Activated naive CD8-positive, alpha-beta T cell treated with anti-CD3 and anti-CD28 coated beads, Interleukin-2, amount 10 ng/mL, durations not matched to agents 7 days and 5 days (primary cell): ENCODE data around the gene PPM1H. TPM values are rescaled to one million over a fixed set of nuclear protein-coding genes. Genes with fewer than 3 reads are reported as not detected.

Experiments used
- ATAC-seq: fragments of 150-1000 bp; cut with Tn5 transposase; one replicate; pipeline ENCODE4 v1.10.0; 2021; ENCODE audit warnings: low read depth, moderate library complexity
- POLR2A ChIA-PET: fragments of 350-600 bp; sonication (Branson Sonifier 250); formaldehyde crosslinking; loops from one replicate; lab custom pipeline; 2021; ENCODE audit warnings: antibody characterized with exemption; lab: Charles Lee
- DNase-seq: peaks from one replicate; pipeline ENCODE4 v3.0.0; 2021
- H3K27ac Mint-ChIP-seq: one replicate; pipeline ENCODE4 v1.8.0; 2022; ENCODE audit warnings: mild to moderate bottlenecking, mixed read lengths
- H3K27me3 Mint-ChIP-seq: one replicate; pipeline ENCODE4 v1.8.0; 2022; ENCODE audit warnings: mild to moderate bottlenecking, moderate library complexity, mixed read lengths
- H3K36me3 Mint-ChIP-seq: one replicate; pipeline ENCODE4 v1.8.0; 2021; ENCODE audit warnings: mild to moderate bottlenecking, mixed read lengths
- H3K4me1 Mint-ChIP-seq: one replicate; pipeline ENCODE4 v1.8.0; 2021; ENCODE audit warnings: mixed read lengths
- H3K4me3 Mint-ChIP-seq: one replicate; pipeline ENCODE4 v1.8.0; 2022; ENCODE audit warnings: mild to moderate bottlenecking, moderate library complexity, mixed read lengths
- H3K9me3 Mint-ChIP-seq: one replicate; pipeline ENCODE4 v1.8.0; 2021; ENCODE audit warnings: mixed read lengths
- total RNA-seq, 2 experiments: library from RNA; stranded (reverse); gene quantifications; one replicate each; pipeline ENCODE4 v1.2.3, GENCODE V29; 2021

The PPM1H gene
- total RNA-seq, 2 experiments from 2014 or later = 0.06 TPM; not detected in 1

GRCh38 chr12:62627181-62627580, 307.8 kb downstream of the PPM1H start:
- POLR2A ChIA-PET = no interaction called here
- Mint-ChIP-seq H3K4me1 (peaks cover 2% of the 10 kb centered on the region), H3K9me3 (no peaks in the 10 kb centered on the region), H3K27me3 (peaks cover 46% of the 10 kb centered on the region), H3K4me3 (no peak overlapping the region), H3K36me3 (peaks cover 1% of the 10 kb centered on the region), H3K27ac (no peak overlapping the region)
- ATAC-seq (no peak), DNase-seq (no peak)

GRCh38 chr12:62625228-62625627, 309.7 kb downstream of the PPM1H start:
- H3K27me3 Mint-ChIP-seq = peaks cover 28% of the 10 kb centered on the region
- no peak for DNase-seq
- POLR2A ChIA-PET = no interaction called here
- ATAC-seq = no peak
- H3K36me3 Mint-ChIP-seq = no peaks in the 10 kb centered on the region
- H3K27ac Mint-ChIP-seq = no peak overlapping the region
- H3K4me1 Mint-ChIP-seq = no peaks in the 10 kb centered on the region
- no peak overlapping the region for H3K4me3 Mint-ChIP-seq
- no peaks in the 10 kb centered on the region for H3K9me3 Mint-ChIP-seq

- no peak overlapping the region for H3K4me3 Mint-ChIP-seq
- no peaks in the 10 kb centered on the region for H3K4me1 Mint-ChIP-seq
- no peaks in the 10 kb centered on the region for H3K36me3 Mint-ChIP-seq
- no peak for DNase-seq
- POLR2A ChIA-PET = no interaction called here
- peaks cover 3% of the 10 kb centered on the region for H3K27me3 Mint-ChIP-seq
- H3K9me3 Mint-ChIP-seq = no peaks in the 10 kb centered on the region
- ATAC-seq = no peak
- H3K27ac Mint-ChIP-seq = no peak overlapping the region
Observed at GRCh38 chr12:62622177-62622576, 312.8 kb downstream of the PPM1H start.

- no peak for DNase-seq
- Mint-ChIP-seq H3K9me3 (no peaks in the 10 kb centered on the region), H3K4me1 (no peaks in the 10 kb centered on the region), H3K36me3 (no peaks in the 10 kb centered on the region), H3K4me3 (no peak overlapping the region), H3K27me3 (peaks cover 2% of the 10 kb centered on the region), H3K27ac (no peak overlapping the region)
- POLR2A ChIA-PET = no interaction called here
- no peak for ATAC-seq
Observed at GRCh38 chr12:62621101-62621638, 313.8 kb downstream of the PPM1H start.

DNA sequence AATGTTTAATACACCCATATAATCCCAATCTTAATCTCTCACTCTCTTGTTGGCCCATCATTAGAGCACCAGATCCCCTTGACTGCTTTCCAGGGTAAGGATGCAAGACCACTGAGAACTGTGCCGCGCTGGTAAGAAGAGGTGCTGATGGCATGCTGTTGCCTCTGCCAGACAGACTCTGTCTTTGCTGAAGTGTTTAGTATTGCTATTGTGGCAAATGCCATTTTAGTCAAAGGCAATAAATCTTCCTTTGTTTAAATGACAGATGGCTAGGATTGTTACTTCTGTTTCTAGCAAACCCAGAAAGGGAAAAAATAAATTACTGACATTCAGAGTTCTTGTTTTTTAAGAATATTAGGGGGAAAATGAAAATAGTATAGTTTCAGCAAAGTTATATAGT, 316.0 kb downstream of the PPM1H start:
- POLR2A ChIA-PET = no interaction called here
- Mint-ChIP-seq H3K4me1 (no peaks in the 10 kb centered on the region), H3K27me3 (peaks cover 2% of the 10 kb centered on the region), H3K9me3 (no peaks in the 10 kb centered on the region), H3K4me3 (no peak overlapping the region), H3K36me3 (no peaks in the 10 kb centered on the region), H3K27ac (no peak overlapping the region)
- ATAC-seq = no peak
- no peak for DNase-seq

- H3K27me3 Mint-ChIP-seq = peaks cover 2% of the 10 kb centered on the region
- H3K9me3 Mint-ChIP-seq = no peaks in the 10 kb centered on the region
- DNase-seq (no peak), ATAC-seq (no peak)
- no peaks in the 10 kb centered on the region for H3K4me1 Mint-ChIP-seq
- no peak overlapping the region for H3K4me3 Mint-ChIP-seq
- H3K27ac Mint-ChIP-seq = no peak overlapping the region
- POLR2A ChIA-PET = no interaction called here
- no peaks in the 10 kb centered on the region for H3K36me3 Mint-ChIP-seq
Observed at GRCh38 chr12:62618319-62618718, 316.6 kb downstream of the PPM1H start.

- Mint-ChIP-seq H3K27ac (no peak overlapping the region), H3K27me3 (peaks cover 3% of the 10 kb centered on the region), H3K4me1 (peaks cover 2% of the 10 kb centered on the region), H3K4me3 (no peak overlapping the region), H3K36me3 (peaks cover 2% of the 10 kb centered on the region), H3K9me3 (no peaks in the 10 kb centered on the region)
- no peak for DNase-seq
- POLR2A ChIA-PET = no interaction called here
- no peak for ATAC-seq
Observed at GRCh38 chr12:62613081-62613480, 321.9 kb downstream of the PPM1H start.

GRCh38 chr12:62606654-62607053, 328.3 kb downstream of the PPM1H start:
- POLR2A ChIA-PET = no interaction called here
- Mint-ChIP-seq H3K27ac (no peak overlapping the region), H3K4me1 (peaks cover 24% of the 10 kb centered on the region), H3K9me3 (no peaks in the 10 kb centered on the region), H3K36me3 (peaks cover 11% of the 10 kb centered on the region), H3K4me3 (no peak overlapping the region), H3K27me3 (peaks cover 3% of the 10 kb centered on the region)
- ATAC-seq (no peak), DNase-seq (no peak)

DNA sequence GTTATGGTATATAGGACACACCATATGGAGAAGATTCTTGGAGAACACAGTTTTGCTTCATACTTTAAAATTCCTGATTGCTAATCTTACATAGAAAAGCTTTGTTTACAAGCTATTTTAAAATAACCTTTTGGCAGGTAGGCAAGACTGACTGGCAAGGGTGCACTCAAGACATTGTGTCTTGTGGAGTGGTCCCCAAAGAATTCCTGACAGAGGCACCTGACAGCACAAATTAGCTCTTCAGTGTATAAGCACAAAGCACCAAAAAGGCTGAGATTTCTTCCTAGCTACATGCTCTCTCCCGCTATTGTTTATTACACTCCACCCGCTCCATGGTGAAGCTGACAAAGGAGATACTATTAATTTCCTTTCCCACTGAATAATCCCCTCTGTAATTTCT, 329.0 kb downstream of the PPM1H start:
- Mint-ChIP-seq H3K36me3 (peaks cover 13% of the 10 kb centered on the region), H3K27me3 (peaks cover 3% of the 10 kb centered on the region), H3K27ac (no peak overlapping the region), H3K4me1 (peaks cover 26% of the 10 kb centered on the region), H3K4me3 (no peak overlapping the region), H3K9me3 (no peaks in the 10 kb centered on the region)
- no peak for DNase-seq
- POLR2A ChIA-PET = no interaction called here
- no peak for ATAC-seq

DNA sequence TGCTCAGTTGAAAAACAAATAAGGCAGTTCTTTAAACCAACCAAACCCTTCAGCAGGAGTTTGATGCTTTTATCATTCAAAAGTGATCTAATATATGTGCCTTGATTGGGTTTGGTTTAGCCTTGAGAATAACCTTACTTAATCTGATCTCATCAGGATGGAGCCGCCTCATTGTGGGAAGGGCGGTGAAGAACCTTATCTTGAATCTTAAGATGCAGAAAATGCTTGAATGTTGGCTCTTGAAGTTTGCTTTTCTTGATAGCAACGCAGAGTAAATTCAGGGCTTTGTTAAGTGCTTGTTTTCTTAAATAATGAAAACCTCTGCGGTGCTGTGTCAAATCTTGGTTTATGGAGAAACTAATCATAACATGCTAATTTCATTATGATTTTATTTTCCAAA, 330.1 kb downstream of the PPM1H start:
- H3K4me3 Mint-ChIP-seq = peak overlapping the region; percentile 93
- POLR2A ChIA-PET = no interaction called here
- peaks cover 13% of the 10 kb centered on the region for H3K36me3 Mint-ChIP-seq
- DNase-seq (no peak), ATAC-seq (no peak)
- H3K27me3 Mint-ChIP-seq = peaks cover 3% of the 10 kb centered on the region
- no peak overlapping the region for H3K27ac Mint-ChIP-seq
- H3K9me3 Mint-ChIP-seq = no peaks in the 10 kb centered on the region
- peaks cover 29% of the 10 kb centered on the region for H3K4me1 Mint-ChIP-seq

GRCh38 chr12:62604373-62604772, 330.6 kb downstream of the PPM1H start:
- Mint-ChIP-seq H3K4me3 (peak overlapping the region; percentile 93), H3K4me1 (peaks cover 29% of the 10 kb centered on the region)

DNA sequence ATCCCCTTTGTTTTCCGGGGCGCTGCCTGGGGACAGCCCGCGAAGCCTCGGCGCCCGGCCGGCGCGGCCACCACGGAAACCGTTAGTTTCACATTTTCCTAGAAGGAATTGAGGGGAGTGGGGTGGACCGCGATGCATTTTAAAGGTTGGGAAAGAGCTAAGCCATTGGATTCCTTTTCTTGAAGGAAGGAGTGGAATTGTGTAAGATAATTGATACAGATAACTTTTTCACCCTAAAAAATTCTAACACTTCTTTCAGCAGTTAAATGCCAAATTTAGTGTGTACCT, 331.2 kb downstream of the PPM1H start:
- DNase-seq (no peak), ATAC-seq (no peak)
- no peaks in the 10 kb centered on the region for H3K9me3 Mint-ChIP-seq
- peak overlapping the region; percentile 93 for H3K4me3 Mint-ChIP-seq
- peak overlapping the region; percentile 89 for H3K27ac Mint-ChIP-seq
- H3K4me1 Mint-ChIP-seq = peaks cover 29% of the 10 kb centered on the region
- no peaks in the 10 kb centered on the region for H3K27me3 Mint-ChIP-seq
- POLR2A ChIA-PET = interaction anchor here (1.1 to 2.4 kb wide), 11 partner anchors 10 to 344 kb away, joined by 3 to 13 read pairs (median 3); partner anchors contain the start of gene USP15
- peaks cover 13% of the 10 kb centered on the region for H3K36me3 Mint-ChIP-seq

More at GRCh38 chr12:62604373-62604772, 330.6 kb downstream of the PPM1H start:
- H3K27me3 Mint-ChIP-seq = no peaks in the 10 kb centered on the region
- POLR2A ChIA-PET = interaction anchor here (1.1 to 1.7 kb wide), 4 partner anchors 11 to 344 kb away, joined by 3 to 13 read pairs (median 6); partner anchors contain the start of gene USP15
- no peaks in the 10 kb centered on the region for H3K9me3 Mint-ChIP-seq
- peak overlapping the region; percentile 89 for H3K27ac Mint-ChIP-seq
- DNase-seq (no peak), ATAC-seq (no peak)
- peaks cover 13% of the 10 kb centered on the region for H3K36me3 Mint-ChIP-seq

- Mint-ChIP-seq H3K4me3 (peak overlapping the region; percentile 93), H3K9me3 (no peaks in the 10 kb centered on the region), H3K27me3 (no peaks in the 10 kb centered on the region), H3K4me1 (peaks cover 29% of the 10 kb centered on the region), H3K27ac (peak overlapping the region; percentile 96), H3K36me3 (peaks cover 13% of the 10 kb centered on the region)
- POLR2A ChIA-PET = interaction anchor here (1.0 to 2.4 kb wide), 17 partner anchors 10 to 343 kb away, joined by 3 to 16 read pairs (median 4); partner anchors contain the start of genes MON2 and USP15
- DNase-seq (peak; percentile 87), ATAC-seq (peak; percentile 85)
Observed at GRCh38 chr12:62603061-62603810, 331.7 kb downstream of the PPM1H start.
